CD4-positive, alpha-beta T cell treated with Interleukin-1 beta for 1 hour (primary cell): ENCODE data around the gene FOXL1.
"Not testable (repeated sequence)": the region's sequence is repeated elsewhere in the genome, so short reads cannot be mapped to it uniquely, and the experiment has no call there.

Source experiments
- DNase-seq, 2 donors: peaks; one replicate each; pipeline ENCODE4 v3.0.0-alpha.2; 2020 to 2022

Gene FOXL1

DNA sequence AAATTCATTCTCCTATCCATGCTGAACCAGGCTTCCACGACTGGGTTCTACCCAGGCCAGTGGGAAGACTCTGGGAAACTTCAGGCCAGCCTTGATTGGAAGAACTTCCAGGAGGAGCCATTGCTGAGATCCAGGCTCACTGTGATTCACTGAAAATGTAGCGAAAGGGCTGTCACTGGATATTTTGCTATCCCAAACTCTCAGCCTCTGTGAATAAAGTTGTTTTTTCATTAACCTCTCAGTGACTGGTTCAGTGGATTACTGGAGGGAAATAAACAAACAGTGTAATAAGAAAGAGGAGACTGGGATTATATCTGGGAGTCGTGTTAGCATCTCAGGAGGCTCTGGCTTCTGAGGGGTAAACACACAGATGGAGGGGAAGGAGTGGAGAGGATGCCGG is 3.1 kb downstream of the FOXL1 start:
- DNase-seq = no peak

DNA sequence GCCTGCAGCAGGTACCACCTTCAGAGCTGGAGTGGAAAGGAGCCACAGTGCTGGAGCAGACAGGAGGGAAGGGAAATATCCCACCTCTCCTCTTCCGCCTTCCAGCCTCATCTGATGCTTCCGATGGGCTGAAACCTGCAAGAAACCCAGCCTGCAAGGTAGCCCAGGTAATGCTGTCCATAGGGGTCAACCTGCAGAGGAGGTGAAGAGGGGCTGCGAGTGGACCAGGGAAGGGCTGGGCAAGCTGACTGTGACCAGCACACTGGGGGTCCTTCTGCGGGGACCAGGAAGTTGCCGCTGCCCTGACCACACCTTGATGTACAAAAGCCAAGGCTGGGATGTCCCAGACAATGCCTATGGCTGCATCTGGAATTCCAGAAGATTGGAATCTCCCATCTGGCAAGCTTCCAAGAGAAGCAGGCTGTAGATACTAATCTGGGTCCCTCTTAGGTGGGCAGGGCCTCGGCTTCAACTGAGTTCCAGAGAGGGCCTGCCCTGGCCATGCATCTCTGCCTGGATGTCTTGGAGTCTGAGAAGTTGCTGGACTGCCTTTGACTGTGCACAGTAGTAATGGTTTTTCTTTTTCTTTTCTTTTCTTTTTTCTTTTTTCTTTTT is 5.8 kb downstream of the FOXL1 start:
- no peak for DNase-seq

- DNase-seq = no peak
Observed at GRCh38 chr16:86584726-86585721, 6.7 kb downstream of the FOXL1 start.

DNA sequence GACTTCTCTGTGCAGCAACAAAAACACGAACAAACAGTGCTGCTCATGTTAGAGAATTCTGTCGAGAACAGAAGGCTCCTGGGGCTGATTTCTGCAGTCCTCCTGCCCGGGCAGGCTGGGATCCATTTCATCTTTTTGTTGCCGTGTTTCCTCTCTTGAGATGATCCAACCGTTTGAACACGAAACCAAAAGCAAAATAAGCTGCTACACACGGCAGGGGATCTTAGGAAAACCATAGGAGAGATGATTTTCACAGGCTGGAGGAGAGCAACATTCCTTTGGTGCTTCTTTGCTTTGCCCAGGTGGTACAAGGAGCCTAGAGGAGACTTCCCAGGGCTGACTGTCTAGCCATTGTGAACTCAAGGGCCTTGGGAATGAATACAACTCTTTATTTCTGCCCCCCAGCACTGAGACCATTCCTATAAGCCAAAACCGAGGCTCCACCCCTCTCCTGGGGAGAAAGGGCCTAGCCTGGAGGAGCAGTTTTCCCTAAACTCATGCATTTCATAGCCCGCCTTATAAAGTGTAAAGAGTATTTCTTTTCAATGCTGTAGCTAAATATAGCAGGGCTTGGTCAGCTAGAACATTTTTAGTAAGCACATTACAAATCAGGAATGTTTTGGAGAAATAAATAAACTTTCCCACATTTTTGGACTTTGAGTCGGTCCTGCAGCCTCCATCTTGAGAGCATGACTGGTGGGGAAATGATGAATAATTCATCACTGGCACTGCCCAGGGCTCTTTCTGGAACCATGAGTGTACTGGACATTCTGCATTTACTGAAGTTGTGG is 7.7 kb downstream of the FOXL1 start:
- DNase-seq = no peak

DNA sequence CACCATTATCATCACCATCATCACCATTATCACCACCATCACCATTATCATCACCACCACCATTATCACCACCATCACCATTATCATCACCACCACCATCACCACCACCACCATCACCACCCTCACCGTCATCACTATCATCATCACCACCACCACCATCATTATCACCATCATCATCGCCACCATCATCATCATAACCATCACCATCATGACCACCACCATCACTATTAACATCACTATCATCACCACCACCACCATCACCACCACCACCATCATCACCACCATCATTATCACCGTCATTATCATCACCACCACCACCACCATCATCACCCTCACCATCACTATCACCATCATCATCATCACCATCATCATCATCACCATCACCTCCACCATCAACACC is 9.1 kb downstream of the FOXL1 start:
- no peak for DNase-seq

DNA sequence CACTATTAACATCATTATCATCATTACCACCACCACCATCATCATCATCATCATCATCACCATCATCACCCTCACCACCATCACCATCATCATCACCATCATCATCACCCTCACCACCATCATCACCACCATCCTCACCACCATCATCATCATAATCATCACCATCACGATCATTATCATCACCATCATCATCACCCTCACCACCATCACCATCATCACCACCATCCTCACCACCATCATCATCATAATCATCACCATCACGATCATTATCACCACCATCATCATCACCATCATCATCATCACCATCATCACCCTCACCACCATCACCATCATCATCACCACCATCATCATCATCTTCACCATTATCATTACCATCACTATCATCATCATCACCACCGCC is 9.6 kb downstream of the FOXL1 start:
- DNase-seq = not testable (repeated sequence)

DNA sequence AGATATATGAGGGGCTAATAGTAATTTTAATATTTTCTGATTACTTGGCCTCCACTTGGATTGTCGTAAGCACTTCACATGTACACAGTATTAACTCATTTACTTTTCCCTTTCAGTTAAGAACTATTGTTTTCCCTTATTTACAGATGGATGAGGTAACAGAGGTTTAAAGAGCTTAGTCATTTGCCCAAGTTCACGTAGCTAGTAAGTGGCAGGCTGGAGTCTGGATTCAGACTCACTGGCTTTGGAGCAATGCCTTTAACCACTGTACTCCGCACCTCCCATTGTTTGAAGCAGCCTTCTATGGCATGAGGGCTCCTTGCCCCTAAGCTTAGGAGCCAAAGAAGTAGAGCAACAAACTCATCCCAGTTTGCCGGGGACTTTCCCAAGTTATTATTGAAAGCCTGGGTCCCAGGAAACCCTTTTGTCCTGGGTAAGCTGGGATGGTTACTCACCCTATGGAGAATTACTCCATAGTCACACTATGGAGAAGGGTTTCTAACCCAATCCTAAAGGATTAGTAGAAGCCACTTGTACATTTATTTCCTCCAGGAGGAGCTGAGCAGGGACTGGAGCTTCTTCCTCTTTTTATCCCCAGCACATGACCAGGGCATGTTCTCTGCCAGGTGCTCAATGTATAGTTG is 12.3 kb downstream of the FOXL1 start:
- no peak for DNase-seq

DNA sequence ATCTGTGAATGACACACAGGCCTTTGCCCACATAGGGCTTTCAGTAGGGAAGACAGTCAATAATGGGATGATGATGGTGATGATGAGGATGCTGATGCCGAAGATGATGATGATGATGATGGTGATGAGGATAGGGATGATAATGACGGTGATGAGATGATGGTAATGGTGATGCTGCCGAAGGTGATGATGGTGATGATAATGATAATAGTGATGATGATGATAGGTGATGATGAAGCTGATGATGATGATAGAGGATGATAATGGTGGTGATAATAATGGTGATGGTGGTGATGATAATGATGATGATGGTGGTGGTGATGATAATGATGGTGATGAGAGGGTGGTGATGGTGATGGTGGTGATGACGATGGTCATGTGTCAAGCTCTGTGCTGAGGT is 12.9 kb downstream of the FOXL1 start:
- no peak for DNase-seq

- DNase-seq = no peak
Observed at GRCh38 chr16:86593913-86594620, 15.7 kb downstream of the FOXL1 start.

DNA sequence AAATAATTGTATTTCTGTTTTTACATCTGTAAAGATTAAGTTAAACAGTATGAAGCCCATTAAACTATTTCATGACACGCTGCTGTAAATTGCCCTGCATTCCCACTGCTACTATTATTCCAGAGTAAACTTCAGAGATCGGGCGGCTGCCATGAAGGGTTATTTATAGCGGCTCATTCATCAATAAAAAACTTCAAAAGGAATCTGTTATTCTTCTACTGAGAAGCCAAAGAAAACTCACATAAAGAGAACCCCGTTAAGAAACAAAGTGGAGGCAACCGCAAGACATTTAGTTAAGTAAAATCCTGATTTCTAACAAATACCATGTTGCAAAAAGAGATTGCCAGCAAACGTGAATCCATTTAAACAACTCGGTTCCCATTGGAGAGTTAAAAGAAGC is 16.4 kb downstream of the FOXL1 start:
- no peak for DNase-seq

DNA sequence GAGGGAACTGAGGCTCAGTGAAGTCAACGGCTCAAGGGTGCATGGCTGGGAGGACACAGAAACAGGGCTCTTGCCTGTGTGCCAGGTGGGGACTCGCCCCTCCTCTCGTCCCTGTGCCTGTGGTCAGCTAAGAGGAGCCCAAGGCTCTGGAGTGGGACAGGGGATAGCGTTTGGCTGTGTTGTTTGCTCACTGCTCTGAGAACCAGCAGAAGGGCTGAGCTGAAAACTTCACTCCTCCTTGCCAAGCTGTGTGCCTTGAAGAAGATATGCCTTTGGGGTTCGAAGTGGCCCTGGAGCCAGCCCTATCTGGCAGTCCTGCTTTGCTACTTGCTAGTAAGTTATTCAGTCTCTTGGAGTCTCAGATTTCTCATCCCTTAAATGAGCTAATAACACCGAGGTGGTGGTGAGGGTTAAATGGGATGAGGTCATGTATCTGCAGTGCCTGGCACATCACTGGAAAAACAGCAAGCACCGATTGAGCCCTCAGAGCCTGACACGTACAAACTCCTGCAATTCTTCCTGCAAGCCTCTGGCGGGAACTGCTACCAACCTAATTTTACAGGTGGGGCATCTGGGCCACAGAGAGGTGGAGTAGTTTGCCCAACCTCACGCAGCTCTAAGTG is 17.7 kb downstream of the FOXL1 start:
- no peak for DNase-seq

- no peak for DNase-seq
Observed at GRCh38 chr16:86597126-86597879, 19.0 kb downstream of the FOXL1 start.

GRCh38 chr16:86597880-86598606 is 19.7 kb downstream of the FOXL1 start:
- no peak for DNase-seq

DNA sequence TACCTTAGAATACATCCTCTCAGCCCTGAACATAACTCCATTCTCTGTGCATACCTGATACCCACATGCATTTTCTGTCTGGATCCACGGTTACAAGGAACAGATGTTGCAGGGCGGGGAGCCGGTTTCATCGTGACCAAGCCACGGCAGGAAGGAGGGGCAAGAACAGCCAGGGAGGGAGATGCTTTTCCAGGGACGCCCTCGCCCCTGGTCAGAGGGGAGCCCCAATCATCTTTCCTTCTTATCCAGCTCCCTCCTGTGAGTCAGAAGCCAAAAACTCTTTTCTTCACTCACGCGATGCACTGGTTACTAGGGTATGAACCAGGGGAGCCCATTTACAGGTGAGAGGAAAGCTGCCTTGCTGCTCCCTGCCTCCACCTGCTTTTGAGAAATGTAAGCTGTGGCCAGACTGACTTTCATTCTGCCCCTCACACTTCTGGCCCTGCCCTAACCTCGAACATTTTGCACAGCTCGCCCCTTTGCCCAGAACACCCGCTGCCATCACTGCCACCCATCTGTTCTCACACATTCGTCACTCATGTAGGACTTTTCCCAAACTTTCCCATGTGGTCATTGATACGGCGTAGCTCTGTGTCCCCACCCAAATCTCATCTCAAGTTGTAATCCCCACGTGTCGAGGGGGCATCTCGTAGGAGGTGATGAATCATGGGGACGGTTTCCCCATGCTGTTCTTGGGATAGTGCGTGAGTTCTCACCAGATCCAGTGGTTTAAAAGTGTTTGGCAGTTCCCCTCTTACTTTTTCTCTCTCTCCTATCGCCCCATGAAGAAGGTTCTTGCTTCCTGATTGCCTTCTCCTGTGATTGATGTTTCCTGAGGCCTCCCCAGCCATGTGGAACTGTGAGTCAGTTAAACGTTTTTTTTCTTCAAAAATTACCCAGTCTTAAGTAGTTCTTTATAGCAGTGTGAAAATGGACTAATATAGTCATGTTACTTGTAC is 20.5 kb downstream of the FOXL1 start:
- no peak for DNase-seq

DNA sequence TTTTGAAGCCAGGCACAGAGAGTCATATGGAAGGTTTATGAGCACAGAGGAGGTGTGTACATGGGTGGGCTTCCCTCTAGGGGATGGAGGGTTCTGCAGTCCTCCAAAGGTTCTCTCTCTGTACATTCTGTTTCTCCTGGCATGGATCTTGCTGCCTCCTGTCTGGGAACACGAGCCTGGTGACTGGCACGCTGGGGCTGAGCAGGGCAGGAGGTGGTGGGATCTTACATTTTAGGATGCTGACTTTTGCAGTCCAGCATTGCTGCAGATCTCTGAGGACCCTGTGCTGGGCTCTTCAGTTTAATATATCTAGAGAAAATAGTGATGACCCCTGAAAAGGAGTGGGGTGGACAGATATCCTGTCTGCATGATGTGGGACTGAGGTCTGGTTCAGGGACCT is 23.0 kb downstream of the FOXL1 start:
- DNase-seq = no peak

DNA sequence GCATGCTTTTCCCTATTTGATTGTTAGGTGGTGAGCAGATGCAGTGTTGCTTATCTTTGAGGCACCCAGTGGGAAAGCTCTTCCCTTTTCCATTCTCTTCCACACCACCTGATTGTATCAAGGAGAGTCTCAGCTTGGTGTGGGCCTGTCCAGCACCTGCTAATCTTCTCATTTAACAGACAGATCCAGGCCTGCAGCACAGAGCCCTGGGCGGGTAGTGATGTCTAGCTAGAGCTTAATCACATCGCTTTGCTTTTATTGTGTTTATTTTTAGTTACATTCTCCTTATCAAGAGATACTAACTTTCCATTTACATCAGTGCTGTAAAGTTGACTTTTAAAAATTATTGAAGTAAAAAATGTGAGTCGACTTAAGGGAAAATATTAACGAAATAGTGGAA is 24.2 kb downstream of the FOXL1 start:
- no peak for DNase-seq

- DNase-seq = peak; percentile 58 to 61
Observed at GRCh38 chr16:86604436-86605193, 26.3 kb downstream of the FOXL1 start.

- no peak for DNase-seq
Observed at GRCh38 chr16:86605950-86606349, 27.6 kb downstream of the FOXL1 start.
